Ishikawa (cell line): ENCODE measurements around the gene ZSCAN25.

ENCODE experiments used
- EGR1 ChIP-seq: IDR thresholded peaks from 2 replicates; pipeline ENCODE4 v1.6.1; 2012
- EP300 ChIP-seq: IDR thresholded peaks from 2 replicates; pipeline ENCODE4 v1.6.1; 2012; ENCODE audit warnings: borderline replicate concordance
- YY1 ChIP-seq: IDR thresholded peaks from 2 replicates; pipeline ENCODE4 v1.6.1; 2012; ENCODE audit warnings: low read depth
- TF ChIP-seq, protein P1 (sequence below): IDR thresholded peaks from 2 replicates; pipeline ENCODE4 v1.6.1; 2012; ENCODE audit warnings: low read depth, mild to moderate bottlenecking
- TF ChIP-seq, protein P2 (sequence below): IDR thresholded peaks from 2 replicates; pipeline ENCODE4 v1.6.1; 2012

DNA sequence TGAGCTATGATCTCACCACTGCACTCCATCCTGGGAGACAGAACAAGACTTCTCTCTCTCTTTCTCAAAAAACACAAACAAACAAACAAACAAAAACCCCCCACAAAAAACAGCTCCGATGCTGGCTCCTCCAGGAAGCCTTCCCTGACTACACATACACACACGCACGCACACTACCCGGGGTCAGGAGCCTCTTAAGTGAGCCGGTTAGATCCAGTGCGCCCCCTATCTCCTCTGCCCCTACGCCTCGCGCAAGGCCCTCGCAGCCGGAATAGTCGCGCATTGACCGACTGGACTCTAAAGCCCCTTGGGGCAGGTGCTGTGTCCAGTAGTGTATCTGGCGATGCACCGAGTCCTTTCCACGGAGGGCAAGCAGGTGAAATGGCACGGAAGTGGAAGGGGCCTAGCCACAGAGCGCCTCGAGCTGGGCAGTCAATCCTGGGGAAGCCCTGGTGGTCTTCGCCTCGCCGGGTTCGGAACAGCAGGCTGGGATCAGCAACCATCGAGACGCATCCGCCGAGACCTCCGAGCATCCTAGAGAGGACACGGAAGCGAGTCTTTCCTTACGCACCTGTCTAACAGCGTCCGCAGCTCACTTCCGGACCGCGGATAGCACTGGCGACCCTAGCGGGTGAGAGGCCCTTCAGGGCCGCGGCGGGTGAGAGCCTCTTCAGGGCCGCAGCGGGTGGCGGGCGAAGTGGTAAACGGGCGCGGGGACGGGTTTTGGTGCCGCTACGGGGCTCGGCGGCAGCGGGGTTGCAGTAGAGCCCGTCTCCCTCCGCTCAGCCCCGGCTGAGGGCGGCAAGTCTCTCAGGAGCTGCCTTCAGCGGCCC lies at the start of gene ZSCAN25:
- no peak for TF ChIP-seq EGR1
- peak; percentile 20; the same call in 1 of the 2 replicates for TF ChIP-seq EP300
- TF ChIP-seq, protein P1, sequence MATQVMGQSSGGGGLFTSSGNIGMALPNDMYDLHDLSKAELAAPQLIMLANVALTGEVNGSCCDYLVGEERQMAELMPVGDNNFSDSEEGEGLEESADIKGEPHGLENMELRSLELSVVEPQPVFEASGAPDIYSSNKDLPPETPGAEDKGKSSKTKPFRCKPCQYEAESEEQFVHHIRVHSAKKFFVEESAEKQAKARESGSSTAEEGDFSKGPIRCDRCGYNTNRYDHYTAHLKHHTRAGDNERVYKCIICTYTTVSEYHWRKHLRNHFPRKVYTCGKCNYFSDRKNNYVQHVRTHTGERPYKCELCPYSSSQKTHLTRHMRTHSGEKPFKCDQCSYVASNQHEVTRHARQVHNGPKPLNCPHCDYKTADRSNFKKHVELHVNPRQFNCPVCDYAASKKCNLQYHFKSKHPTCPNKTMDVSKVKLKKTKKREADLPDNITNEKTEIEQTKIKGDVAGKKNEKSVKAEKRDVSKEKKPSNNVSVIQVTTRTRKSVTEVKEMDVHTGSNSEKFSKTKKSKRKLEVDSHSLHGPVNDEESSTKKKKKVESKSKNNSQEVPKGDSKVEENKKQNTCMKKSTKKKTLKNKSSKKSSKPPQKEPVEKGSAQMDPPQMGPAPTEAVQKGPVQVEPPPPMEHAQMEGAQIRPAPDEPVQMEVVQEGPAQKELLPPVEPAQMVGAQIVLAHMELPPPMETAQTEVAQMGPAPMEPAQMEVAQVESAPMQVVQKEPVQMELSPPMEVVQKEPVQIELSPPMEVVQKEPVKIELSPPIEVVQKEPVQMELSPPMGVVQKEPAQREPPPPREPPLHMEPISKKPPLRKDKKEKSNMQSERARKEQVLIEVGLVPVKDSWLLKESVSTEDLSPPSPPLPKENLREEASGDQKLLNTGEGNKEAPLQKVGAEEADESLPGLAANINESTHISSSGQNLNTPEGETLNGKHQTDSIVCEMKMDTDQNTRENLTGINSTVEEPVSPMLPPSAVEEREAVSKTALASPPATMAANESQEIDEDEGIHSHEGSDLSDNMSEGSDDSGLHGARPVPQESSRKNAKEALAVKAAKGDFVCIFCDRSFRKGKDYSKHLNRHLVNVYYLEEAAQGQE = no peak
- TF ChIP-seq, protein P2, sequence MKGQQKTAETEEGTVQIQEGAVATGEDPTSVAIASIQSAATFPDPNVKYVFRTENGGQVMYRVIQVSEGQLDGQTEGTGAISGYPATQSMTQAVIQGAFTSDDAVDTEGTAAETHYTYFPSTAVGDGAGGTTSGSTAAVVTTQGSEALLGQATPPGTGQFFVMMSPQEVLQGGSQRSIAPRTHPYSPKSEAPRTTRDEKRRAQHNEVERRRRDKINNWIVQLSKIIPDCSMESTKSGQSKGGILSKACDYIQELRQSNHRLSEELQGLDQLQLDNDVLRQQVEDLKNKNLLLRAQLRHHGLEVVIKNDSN = peak; percentile 44; the same call in 1 of the 2 replicates
- no peak for TF ChIP-seq YY1
